Measurements from ENCODE around the gene ARL10.

ARL10 gene

GRCh38 chr5:176364765-176365350 is 429 bp upstream of the ARL10 start:
- no peak for DNase-seq

GRCh38 chr5:176366232-176366894 is 1.1 kb downstream of the ARL10 start:
- DNase-seq = no peak

- no peak for DNase-seq
These were observed 3.4 kb downstream of the ARL10 start for GRCh38 chr5:176368726-176369125.

GRCh38 chr5:176369934-176370711 is 4.8 kb downstream of the ARL10 start:
- DNase-seq = no peak

- DNase-seq = no peak
These were observed 6.6 kb downstream of the ARL10 start for GRCh38 chr5:176371621-176372539.

- no peak for DNase-seq
These were observed 8.0 kb downstream of the ARL10 start for GRCh38 chr5:176373100-176373818.

- no peak for DNase-seq
These were observed 14.6 kb downstream of the ARL10 start for GRCh38 chr5:176379881-176380280.

- DNase-seq = no peak
These were observed 16.1 kb downstream of the ARL10 start for GRCh38 chr5:176381423-176381822.

GRCh38 chr5:176381979-176382378 is 16.7 kb downstream of the ARL10 start:
- no peak for DNase-seq

GRCh38 chr5:176382721-176383120 is 17.4 kb downstream of the ARL10 start:
- DNase-seq = no peak

- DNase-seq = no peak
These were observed 18.1 kb downstream of the ARL10 start for GRCh38 chr5:176383248-176383905.

GRCh38 chr5:176383961-176384360 is 18.7 kb downstream of the ARL10 start:
- no peak for DNase-seq

- no peak for DNase-seq
These were observed 19.2 kb downstream of the ARL10 start for GRCh38 chr5:176384366-176384930.

GRCh38 chr5:176384991-176385390 is 19.7 kb downstream of the ARL10 start:
- no peak for DNase-seq

- DNase-seq = no peak
These were observed 21.2 kb downstream of the ARL10 start for GRCh38 chr5:176386491-176386890.

- no peak for DNase-seq
These were observed 22.2 kb downstream of the ARL10 start for GRCh38 chr5:176387384-176387925.

GRCh38 chr5:176388003-176388443 is 22.7 kb downstream of the ARL10 start:
- no peak for DNase-seq

- DNase-seq = peak; percentile 78
These were observed 23.3 kb downstream of the ARL10 start, which contains the start of the genes HIGD2A and NOP16 for GRCh38 chr5:176388444-176389134. Gene HIGD2A, plus strand, starts transcription at chr5:176388751. Its CDS starts 69 bp downstream, at chr5:176388820. Gene NOP16, minus strand, starts transcription at chr5:176388598. Its CDS starts 59 bp downstream, at chr5:176388539.

- no peak for DNase-seq
These were observed 24.1 kb downstream of the ARL10 start for GRCh38 chr5:176389135-176390123.
